Thoracic aorta (tissue), 2 donors: Measurements from ENCODE around the gene FOXP2. TPM values are rescaled to one million over a fixed set of nuclear protein-coding genes. Genes with fewer than 3 reads are reported as not detected.
A peak's percentile ranks its signal among the peaks of the same experiment; 100 is the strongest.

Source experiments
- ATAC-seq: fragments of 150-250 bp; one replicate; pipeline ENCODE4 v1.8.0; 2017; ENCODE audit warnings: low read depth; ENCODE audit not compliant: insufficient number of reproducible peaks, low FRiP score
- DNase-seq: peaks from one replicate; pipeline ENCODE4 v3.0.0-alpha.2; 2020; ENCODE audit warnings: low spot score
- H3K27ac ChIP-seq, 2 donors: fragments of 200-600 bp; sonication (generic); 1 replicate in 1 of 2; 2 replicates in 1 of 2; pipeline ENCODE4 v1.5.1; 2016; ENCODE audit warnings: mild to moderate bottlenecking in 2 of 2, moderate library complexity in 2 of 2
- H3K27me3 ChIP-seq: fragments of 200-600 bp; sonication (generic); replicated peaks from 2 replicates; pipeline ENCODE4 v1.6.0; 2016; ENCODE audit warnings: mild to moderate bottlenecking; ENCODE audit not compliant: insufficient read depth
- H3K36me3 ChIP-seq: fragments of 200-600 bp; sonication (generic); one replicate; pipeline ENCODE4 v1.5.1; 2016
- H3K4me1 ChIP-seq, 2 donors: fragments of 200-600 bp; sonication (generic); 1 replicate in 1 of 2; 2 replicates in 1 of 2; pipeline versions ENCODE4 v1.5.1 to v1.6.0; 2016; ENCODE audit warnings: low read depth in 2 of 2, mild to moderate bottlenecking in 1 of 2; ENCODE audit not compliant: control insufficient read depth in 1 of 2
- H3K4me3 ChIP-seq: fragments of 200-600 bp; sonication (generic); 2 replicates; pipeline ENCODE4 v1.5.1; 2016; ENCODE audit warnings: mild to moderate bottlenecking
- H3K9me3 ChIP-seq: fragments of 200-600 bp; sonication (generic); 2 replicates; pipeline ENCODE4 v1.5.1; 2016
- total RNA-seq, 2 donors: library from RNA; depleted of rRNA; stranded (reverse); fragments of >200 nt; gene quantifications; one replicate each; pipeline versions ENCODE4 v1.1.0 to v1.2.3, GENCODE V29; 2016
- TF ChIP-seq, protein P1 (sequence below): fragments of 200-600 bp; sonication (generic); IDR thresholded peaks from one replicate; pipeline ENCODE4 v1.5.1; 2019; ENCODE audit warnings: antibody characterized with exemption

Gene FOXP2
- total RNA-seq, 2 donors from 2014 or later, result 16.7 to 17.6 TPM

DNA sequence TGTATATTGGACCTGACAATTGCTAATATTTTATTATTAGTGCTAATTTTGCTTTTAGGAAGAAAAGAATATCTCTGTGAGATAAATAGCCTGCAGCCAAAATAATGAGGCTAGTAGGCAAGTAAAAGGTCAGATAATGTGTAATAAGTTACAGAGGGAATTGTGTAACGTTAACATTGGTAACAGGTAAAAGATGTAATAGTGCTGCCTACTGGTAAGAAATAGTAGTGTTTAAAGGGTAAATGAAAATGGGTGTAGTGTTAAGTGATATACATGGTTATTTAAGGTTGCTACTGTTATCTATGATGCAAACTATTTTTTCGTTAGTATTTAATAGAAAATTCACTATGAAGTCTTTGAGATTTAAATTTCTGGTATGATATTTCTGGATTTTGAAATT lies 9.2 kb upstream of the FOXP2 start:
- TF ChIP-seq, protein P1, sequence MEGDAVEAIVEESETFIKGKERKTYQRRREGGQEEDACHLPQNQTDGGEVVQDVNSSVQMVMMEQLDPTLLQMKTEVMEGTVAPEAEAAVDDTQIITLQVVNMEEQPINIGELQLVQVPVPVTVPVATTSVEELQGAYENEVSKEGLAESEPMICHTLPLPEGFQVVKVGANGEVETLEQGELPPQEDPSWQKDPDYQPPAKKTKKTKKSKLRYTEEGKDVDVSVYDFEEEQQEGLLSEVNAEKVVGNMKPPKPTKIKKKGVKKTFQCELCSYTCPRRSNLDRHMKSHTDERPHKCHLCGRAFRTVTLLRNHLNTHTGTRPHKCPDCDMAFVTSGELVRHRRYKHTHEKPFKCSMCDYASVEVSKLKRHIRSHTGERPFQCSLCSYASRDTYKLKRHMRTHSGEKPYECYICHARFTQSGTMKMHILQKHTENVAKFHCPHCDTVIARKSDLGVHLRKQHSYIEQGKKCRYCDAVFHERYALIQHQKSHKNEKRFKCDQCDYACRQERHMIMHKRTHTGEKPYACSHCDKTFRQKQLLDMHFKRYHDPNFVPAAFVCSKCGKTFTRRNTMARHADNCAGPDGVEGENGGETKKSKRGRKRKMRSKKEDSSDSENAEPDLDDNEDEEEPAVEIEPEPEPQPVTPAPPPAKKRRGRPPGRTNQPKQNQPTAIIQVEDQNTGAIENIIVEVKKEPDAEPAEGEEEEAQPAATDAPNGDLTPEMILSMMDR, result peak; percentile 36
- ATAC-seq, result no peak
- no peaks in the 10 kb centered on the region for H3K36me3 ChIP-seq
- H3K27me3 ChIP-seq, result no peaks in the 10 kb centered on the region
- no peak overlapping the region for H3K27ac ChIP-seq
- H3K9me3 ChIP-seq, result no peaks in the 10 kb centered on the region
- no peak for DNase-seq
- H3K4me1 ChIP-seq, result no peaks in the 10 kb centered on the region
- no peak overlapping the region for H3K4me3 ChIP-seq

DNA sequence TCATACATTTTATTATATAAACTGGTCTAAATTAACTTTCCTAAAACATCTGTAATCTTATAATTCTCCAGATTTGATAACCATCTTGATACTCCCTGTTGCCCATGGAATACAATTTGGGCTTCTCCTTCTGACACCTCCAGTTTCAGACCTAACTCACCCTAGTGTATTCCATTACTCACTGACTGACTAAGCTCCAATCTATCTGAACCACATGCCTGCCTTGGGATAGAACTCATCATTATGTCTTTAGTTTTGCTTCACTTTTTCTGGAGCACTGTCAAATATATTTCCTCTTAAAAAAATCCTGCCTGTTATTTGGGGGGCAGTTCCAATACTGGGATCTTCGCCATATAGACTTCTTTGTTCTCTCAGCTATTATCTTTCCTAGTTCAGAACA lies 4.9 kb upstream of the FOXP2 start:
- ATAC-seq (no peak), DNase-seq (no peak)
- Histone ChIP-seq H3K9me3 (no peaks in the 10 kb centered on the region), H3K27me3 (no peaks in the 10 kb centered on the region), H3K4me1 (peaks cover 3 to 18% of the 10 kb centered on the region in 2 donors), H3K36me3 (no peaks in the 10 kb centered on the region), H3K27ac (no peak overlapping the region), H3K4me3 (no peak overlapping the region)
- TF ChIP-seq, protein P1, result no peak

DNA sequence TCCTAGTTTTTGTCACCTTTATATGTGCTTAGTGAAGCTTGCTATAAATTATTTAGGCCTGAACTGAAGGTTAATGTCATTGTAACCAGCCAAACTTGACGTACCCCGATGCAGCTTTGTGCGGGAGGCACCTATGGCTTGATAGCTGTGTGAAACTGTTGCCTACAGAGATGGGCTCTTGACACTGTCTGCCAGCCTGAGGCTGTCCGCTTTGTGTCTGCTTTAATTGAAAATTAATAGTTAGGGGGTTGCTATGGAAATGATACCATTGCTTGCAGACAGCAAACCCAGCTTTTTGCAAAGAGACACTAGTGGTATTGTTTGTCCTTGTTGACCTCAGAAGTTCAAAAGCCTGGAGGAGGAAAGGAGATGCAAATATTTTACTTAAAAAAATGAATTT lies 2.1 kb upstream of the FOXP2 start:
- Histone ChIP-seq H3K9me3 (no peaks in the 10 kb centered on the region), H3K36me3 (no peaks in the 10 kb centered on the region), H3K4me3 (no peak overlapping the region), H3K27me3 (no peaks in the 10 kb centered on the region), H3K4me1 (peaks cover 3 to 23% of the 10 kb centered on the region in 2 donors), H3K27ac (no peak overlapping the region)
- TF ChIP-seq, protein P1, result no peak
- DNase-seq, result no peak
- ATAC-seq, result no peak

DNA sequence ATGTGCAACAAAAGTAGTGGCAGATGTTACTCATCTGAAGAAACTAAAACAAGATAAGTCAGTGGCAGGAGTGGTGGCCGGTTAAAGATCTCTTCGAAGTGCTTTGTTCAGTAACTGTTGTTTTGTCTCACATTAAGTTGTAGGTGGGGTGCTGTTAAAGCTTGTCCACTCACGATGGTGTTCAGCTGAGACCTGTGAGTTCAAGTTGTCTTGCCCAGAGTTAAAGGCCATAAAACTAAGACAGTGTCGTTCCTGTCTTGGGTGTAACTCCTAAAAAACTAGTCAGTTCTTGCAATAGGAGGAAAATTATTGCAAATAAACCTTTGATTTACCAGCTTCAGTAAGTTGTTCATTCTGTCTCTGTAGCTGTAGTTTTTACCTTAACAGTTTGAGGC lies 857 bp upstream of the FOXP2 start:
- Histone ChIP-seq H3K27ac (peak overlapping the region; percentile 45 to 59), H3K4me3 (peak overlapping the region; percentile 69), H3K9me3 (no peaks in the 10 kb centered on the region), H3K27me3 (no peaks in the 10 kb centered on the region), H3K4me1 (peaks cover 3 to 23% of the 10 kb centered on the region in 2 donors), H3K36me3 (no peaks in the 10 kb centered on the region)
- DNase-seq, result no peak
- TF ChIP-seq, protein P1, result no peak
- no peak for ATAC-seq

DNA sequence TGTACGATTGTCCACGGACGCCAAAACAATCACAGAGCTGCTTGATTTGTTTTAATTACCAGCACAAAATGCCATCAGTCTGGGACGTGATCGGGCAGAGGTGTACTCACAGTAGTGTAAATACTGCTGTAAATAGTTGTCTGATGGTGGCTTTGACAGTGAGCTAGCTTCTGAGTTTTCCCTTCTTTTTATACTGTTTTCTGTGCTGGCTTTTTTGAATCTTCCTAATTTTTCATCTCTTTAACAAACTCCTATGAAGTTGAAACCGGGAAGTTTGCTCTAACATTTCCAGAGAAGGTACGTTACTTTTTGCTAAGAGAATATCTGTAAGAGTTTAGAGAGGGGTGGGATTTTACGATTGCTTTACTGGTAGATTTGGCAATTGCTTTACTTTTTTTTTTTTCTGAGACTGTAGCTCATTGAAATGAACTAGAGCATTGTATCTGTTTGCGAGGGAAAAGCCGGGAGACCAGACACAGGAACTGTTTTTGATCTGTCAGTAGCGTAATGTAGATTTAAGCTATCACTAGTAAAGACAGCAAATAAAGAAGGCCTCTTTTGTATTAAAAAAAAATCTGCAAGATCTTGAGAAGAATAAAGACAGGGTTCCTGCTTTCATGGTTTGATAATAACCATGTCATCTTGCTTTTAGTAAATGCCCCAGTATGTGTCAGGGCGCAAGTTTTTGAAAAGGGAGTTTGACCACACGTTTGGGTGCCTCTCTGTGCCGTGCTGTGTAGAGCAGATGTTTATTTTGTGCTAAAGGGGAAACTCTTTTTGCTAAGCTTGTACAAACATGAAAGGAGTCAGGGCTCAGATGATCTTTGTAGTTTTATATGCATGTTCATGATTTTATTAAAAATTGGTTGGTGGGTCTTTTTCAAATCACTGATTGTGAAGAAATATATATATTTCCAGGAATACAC lies 712 bp downstream of the FOXP2 start:
- H3K27me3 ChIP-seq, result no peaks in the 10 kb centered on the region
- TF ChIP-seq, protein P1, result no peak
- H3K4me1 ChIP-seq, result peaks cover 3 to 35% of the 10 kb centered on the region in 2 donors
- H3K27ac ChIP-seq, result peak overlapping the region; percentile 45 to 48
- DNase-seq (no peak), ATAC-seq (no peak)
- H3K36me3 ChIP-seq, result no peaks in the 10 kb centered on the region
- peak overlapping the region; percentile 69 for H3K4me3 ChIP-seq
- no peaks in the 10 kb centered on the region for H3K9me3 ChIP-seq
